HepG2 (cell line): ENCODE data around the gene CTNNA3. TPM values are rescaled to one million over a fixed set of nuclear protein-coding genes. Genes with fewer than 3 reads are reported as not detected.

Experiments used
- FOSL2 ChIP-seq: sonication (generic); formaldehyde crosslinking; IDR thresholded peaks from 2 replicates; pipeline ENCODE4 v1.4.0; 2020; ENCODE audit warnings: missing genetic modification reagents
- FOXP1 ChIP-seq, 2 experiments: fragments of 450-650 bp in 1 of 2; IDR thresholded peaks; 2 replicates each; pipeline ENCODE4 v1.6.1; 2017 to 2018; ENCODE audit warnings: antibody characterized with exemption in 1 of 2
- KAT7 ChIP-seq: IDR thresholded peaks from 2 replicates; pipeline ENCODE4 v1.6.1; 2018; ENCODE audit warnings: borderline replicate concordance, missing compliant biosample characterization
- PRMT3 ChIP-seq: sonication (generic); formaldehyde crosslinking; IDR thresholded peaks from 2 replicates; pipeline ENCODE4 v1.8.1; 2022; ENCODE audit warnings: low read depth, mild to moderate bottlenecking, moderate library complexity, missing genetic modification reagents, borderline replicate concordance
- ZNF33B ChIP-seq: sonication (generic); formaldehyde crosslinking; IDR thresholded peaks from 2 replicates; pipeline ENCODE4 v1.5.1; 2020; ENCODE audit warnings: mild to moderate bottlenecking, missing genetic modification reagents
- ZNF598 ChIP-seq: sonication (generic); formaldehyde crosslinking; IDR thresholded peaks from 2 replicates; pipeline ENCODE4 v1.5.1; 2020; ENCODE audit warnings: mild to moderate bottlenecking, missing genetic modification reagents, borderline replicate concordance
- polyA plus RNA-seq, 8 experiments: library from polyadenylated mRNA; depleted of rRNA in 3 of 8; stranded (reverse) in 7 of 8; unstranded in 1 of 8; fragments of >200 nt; fragmentation: Illumina TruSeq in 4 of 8; extraction: Trizol in 4 of 8; gene quantifications; 2 replicates each; pipeline versions ENCODE4 v1.2.1 to v1.2.3, GENCODE V29; 2011 to 2016; ENCODE audit warnings: low read depth in 4 of 8, missing spikeins in 1 of 8, mixed read lengths in 1 of 8; ENCODE audit not compliant: insufficient read depth in 1 of 8
- total RNA-seq, 5 experiments: library from RNA; depleted of rRNA; stranded (reverse); fragments of >200 nt; fragmentation: Illumina TruSeq; extraction: Trizol; gene quantifications; 2 replicates each; pipeline ENCODE4 v1.2.3, GENCODE V29; 2016; ENCODE audit warnings: low read depth in 1 of 5
- TF ChIP-seq, protein P1 (sequence below): IDR thresholded peaks from 2 replicates; pipeline ENCODE4 v1.6.1; 2016; ENCODE audit warnings: low read depth
- TF ChIP-seq, protein P2 (sequence below): sonication (generic); formaldehyde crosslinking; IDR thresholded peaks from 2 replicates; pipeline ENCODE4 v1.4.0; 2020; ENCODE audit warnings: missing genetic modification reagents, borderline replicate concordance
- TF ChIP-seq, protein P3 (sequence below): sonication (generic); formaldehyde crosslinking; IDR thresholded peaks from 2 replicates; pipeline ENCODE4 v1.4.0; 2020; ENCODE audit warnings: missing genetic modification reagents
- TF ChIP-seq, protein P4 (sequence below): sonication (generic); formaldehyde crosslinking; IDR thresholded peaks from 2 replicates; pipeline ENCODE4 v1.5.0; 2020; ENCODE audit warnings: mild to moderate bottlenecking, missing genetic modification reagents
- TF ChIP-seq, protein P5 (sequence below): sonication (generic); formaldehyde crosslinking; IDR thresholded peaks from 2 replicates; pipeline ENCODE4 v1.5.0; 2020; ENCODE audit warnings: mild to moderate bottlenecking, missing genetic modification reagents
- TF ChIP-seq, protein P6 (sequence below): sonication (generic); formaldehyde crosslinking; IDR thresholded peaks from 2 replicates; pipeline ENCODE4 v1.4.0; 2020; ENCODE audit warnings: missing genetic modification reagents
- TF ChIP-seq, protein P7 (sequence below): sonication (generic); formaldehyde crosslinking; IDR thresholded peaks from 2 replicates; pipeline ENCODE4 v1.4.0; 2020; ENCODE audit warnings: missing genetic modification reagents, borderline replicate concordance

Gene CTNNA3
- total and polyA plus RNA-seq, 2 of the 13 experiments (the other 11 are each of a cell fraction or from before 2014, with no cell fraction given), result not detected

DNA sequence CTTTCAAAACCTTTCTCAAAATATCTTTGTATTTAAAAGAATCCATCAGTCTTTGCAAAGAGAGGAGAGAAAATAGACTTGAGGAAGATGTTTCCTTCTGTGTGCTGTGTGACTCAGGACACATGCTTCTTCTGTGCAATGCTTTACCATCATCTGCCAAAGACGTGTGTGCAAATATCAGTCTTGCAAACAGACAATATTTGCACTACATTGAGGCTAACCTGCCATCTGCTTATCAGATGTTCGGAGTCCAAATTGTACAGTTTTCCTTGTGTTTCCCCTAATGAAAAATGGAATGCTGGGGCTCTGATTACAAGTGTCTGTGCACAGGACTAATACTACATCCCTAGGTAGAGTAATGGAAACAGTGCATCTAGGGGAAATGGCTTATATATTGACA lies 1123.3 kb downstream of the CTNNA3 start (continued):
- TF ChIP-seq, protein P1, sequence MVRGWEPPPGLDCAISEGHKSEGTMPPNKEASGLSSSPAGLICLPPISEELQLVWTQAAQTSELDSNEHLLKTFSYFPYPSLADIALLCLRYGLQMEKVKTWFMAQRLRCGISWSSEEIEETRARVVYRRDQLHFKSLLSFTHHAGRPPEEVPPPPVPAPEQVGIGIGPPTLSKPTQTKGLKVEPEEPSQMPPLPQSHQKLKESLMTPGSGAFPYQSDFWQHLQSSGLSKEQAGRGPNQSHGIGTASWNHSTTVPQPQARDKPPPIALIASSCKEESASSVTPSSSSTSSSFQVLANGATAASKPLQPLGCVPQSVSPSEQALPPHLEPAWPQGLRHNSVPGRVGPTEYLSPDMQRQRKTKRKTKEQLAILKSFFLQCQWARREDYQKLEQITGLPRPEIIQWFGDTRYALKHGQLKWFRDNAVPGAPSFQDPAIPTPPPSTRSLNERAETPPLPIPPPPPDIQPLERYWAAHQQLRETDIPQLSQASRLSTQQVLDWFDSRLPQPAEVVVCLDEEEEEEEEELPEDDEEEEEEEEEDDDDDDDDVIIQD (CRISPR knock-in tag), result 0 out of 2 replicates have a peak, but pooled peaks have one; percentile 31
- no peak for TF ChIP-seq ZNF33B
- TF ChIP-seq, protein P2, sequence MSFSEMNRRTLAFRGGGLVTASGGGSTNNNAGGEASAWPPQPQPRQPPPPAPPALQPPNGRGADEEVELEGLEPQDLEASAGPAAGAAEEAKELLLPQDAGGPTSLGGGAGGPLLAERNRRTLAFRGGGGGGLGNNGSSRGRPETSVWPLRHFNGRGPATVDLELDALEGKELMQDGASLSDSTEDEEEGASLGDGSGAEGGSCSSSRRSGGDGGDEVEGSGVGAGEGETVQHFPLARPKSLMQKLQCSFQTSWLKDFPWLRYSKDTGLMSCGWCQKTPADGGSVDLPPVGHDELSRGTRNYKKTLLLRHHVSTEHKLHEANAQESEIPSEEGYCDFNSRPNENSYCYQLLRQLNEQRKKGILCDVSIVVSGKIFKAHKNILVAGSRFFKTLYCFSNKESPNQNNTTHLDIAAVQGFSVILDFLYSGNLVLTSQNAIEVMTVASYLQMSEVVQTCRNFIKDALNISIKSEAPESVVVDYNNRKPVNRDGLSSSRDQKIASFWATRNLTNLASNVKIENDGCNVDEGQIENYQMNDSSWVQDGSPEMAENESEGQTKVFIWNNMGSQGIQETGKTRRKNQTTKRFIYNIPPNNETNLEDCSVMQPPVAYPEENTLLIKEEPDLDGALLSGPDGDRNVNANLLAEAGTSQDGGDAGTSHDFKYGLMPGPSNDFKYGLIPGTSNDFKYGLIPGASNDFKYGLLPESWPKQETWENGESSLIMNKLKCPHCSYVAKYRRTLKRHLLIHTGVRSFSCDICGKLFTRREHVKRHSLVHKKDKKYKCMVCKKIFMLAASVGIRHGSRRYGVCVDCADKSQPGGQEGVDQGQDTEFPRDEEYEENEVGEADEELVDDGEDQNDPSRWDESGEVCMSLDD (CRISPR knock-in tag), result no peak
- TF ChIP-seq, protein P3, sequence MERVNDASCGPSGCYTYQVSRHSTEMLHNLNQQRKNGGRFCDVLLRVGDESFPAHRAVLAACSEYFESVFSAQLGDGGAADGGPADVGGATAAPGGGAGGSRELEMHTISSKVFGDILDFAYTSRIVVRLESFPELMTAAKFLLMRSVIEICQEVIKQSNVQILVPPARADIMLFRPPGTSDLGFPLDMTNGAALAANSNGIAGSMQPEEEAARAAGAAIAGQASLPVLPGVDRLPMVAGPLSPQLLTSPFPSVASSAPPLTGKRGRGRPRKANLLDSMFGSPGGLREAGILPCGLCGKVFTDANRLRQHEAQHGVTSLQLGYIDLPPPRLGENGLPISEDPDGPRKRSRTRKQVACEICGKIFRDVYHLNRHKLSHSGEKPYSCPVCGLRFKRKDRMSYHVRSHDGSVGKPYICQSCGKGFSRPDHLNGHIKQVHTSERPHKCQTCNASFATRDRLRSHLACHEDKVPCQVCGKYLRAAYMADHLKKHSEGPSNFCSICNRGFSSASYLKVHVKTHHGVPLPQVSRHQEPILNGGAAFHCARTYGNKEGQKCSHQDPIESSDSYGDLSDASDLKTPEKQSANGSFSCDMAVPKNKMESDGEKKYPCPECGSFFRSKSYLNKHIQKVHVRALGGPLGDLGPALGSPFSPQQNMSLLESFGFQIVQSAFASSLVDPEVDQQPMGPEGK, result no peak
- peak; percentile 31; the same call in 1 of the 2 replicates for TF ChIP-seq FOSL2
- TF ChIP-seq PRMT3, result no peak
- TF ChIP-seq, protein P4, sequence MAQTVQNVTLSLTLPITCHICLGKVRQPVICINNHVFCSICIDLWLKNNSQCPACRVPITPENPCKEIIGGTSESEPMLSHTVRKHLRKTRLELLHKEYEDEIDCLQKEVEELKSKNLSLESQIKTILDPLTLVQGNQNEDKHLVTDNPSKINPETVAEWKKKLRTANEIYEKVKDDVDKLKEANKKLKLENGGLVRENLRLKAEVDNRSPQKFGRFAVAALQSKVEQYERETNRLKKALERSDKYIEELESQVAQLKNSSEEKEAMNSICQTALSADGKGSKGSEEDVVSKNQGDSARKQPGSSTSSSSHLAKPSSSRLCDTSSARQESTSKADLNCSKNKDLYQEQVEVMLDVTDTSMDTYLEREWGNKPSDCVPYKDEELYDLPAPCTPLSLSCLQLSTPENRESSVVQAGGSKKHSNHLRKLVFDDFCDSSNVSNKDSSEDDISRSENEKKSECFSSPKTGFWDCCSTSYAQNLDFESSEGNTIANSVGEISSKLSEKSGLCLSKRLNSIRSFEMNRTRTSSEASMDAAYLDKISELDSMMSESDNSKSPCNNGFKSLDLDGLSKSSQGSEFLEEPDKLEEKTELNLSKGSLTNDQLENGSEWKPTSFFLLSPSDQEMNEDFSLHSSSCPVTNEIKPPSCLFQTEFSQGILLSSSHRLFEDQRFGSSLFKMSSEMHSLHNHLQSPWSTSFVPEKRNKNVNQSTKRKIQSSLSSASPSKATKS, result no peak
- TF ChIP-seq ZNF598 (CRISPR knock-in tag), result no peak
- TF ChIP-seq, protein P5, sequence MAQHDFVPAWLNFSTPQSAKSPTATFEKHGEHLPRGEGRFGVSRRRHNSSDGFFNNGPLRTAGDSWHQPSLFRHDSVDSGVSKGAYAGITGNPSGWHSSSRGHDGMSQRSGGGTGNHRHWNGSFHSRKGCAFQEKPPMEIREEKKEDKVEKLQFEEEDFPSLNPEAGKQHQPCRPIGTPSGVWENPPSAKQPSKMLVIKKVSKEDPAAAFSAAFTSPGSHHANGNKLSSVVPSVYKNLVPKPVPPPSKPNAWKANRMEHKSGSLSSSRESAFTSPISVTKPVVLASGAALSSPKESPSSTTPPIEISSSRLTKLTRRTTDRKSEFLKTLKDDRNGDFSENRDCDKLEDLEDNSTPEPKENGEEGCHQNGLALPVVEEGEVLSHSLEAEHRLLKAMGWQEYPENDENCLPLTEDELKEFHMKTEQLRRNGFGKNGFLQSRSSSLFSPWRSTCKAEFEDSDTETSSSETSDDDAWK (CRISPR knock-in tag), result no peak
- TF ChIP-seq, protein P6, sequence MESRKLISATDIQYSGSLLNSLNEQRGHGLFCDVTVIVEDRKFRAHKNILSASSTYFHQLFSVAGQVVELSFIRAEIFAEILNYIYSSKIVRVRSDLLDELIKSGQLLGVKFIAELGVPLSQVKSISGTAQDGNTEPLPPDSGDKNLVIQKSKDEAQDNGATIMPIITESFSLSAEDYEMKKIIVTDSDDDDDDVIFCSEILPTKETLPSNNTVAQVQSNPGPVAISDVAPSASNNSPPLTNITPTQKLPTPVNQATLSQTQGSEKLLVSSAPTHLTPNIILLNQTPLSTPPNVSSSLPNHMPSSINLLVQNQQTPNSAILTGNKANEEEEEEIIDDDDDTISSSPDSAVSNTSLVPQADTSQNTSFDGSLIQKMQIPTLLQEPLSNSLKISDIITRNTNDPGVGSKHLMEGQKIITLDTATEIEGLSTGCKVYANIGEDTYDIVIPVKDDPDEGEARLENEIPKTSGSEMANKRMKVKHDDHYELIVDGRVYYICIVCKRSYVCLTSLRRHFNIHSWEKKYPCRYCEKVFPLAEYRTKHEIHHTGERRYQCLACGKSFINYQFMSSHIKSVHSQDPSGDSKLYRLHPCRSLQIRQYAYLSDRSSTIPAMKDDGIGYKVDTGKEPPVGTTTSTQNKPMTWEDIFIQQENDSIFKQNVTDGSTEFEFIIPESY (CRISPR knock-in tag), result no peak
- no peak for TF ChIP-seq FOXP1 (IDR thresholded peaks at IDR 0.05)
- TF ChIP-seq FOXP1 (CRISPR knock-in tag; IDR thresholded peaks at IDR 0.05), result peak; percentile 35; the same call in 1 of the 2 replicates
- TF ChIP-seq, protein P7, sequence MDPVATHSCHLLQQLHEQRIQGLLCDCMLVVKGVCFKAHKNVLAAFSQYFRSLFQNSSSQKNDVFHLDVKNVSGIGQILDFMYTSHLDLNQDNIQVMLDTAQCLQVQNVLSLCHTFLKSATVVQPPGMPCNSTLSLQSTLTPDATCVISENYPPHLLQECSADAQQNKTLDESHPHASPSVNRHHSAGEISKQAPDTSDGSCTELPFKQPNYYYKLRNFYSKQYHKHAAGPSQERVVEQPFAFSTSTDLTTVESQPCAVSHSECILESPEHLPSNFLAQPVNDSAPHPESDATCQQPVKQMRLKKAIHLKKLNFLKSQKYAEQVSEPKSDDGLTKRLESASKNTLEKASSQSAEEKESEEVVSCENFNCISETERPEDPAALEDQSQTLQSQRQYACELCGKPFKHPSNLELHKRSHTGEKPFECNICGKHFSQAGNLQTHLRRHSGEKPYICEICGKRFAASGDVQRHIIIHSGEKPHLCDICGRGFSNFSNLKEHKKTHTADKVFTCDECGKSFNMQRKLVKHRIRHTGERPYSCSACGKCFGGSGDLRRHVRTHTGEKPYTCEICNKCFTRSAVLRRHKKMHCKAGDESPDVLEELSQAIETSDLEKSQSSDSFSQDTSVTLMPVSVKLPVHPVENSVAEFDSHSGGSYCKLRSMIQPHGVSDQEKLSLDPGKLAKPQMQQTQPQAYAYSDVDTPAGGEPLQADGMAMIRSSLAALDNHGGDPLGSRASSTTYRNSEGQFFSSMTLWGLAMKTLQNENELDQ (CRISPR knock-in tag), result no peak
- no peak for TF ChIP-seq KAT7
